Stimulated activated CD8-positive, alpha-beta memory T cell treated with anti-CD3 and anti-CD28 coated beads, Interleukin-7, amount 100 ng/mL, for 4 hours (primary cell): ENCODE measurements around the gene OTOG.

ENCODE experiments used
- DNase-seq, 2 donors: peaks; one replicate each; pipeline ENCODE4 v3.0.0-alpha.2; 2020; ENCODE audit warnings: low read depth in 2 of 2

OTOG gene

GRCh38 chr11:17538731-17539130 is 8.3 kb upstream of the OTOG start:
- no peak for DNase-seq

- DNase-seq, result no peak
Observed at GRCh38 chr11:17540807-17541206, 6.3 kb upstream of the OTOG start.

GRCh38 chr11:17541330-17541885 is 5.7 kb upstream of the OTOG start:
- DNase-seq, result no peak

- no peak for DNase-seq
Observed at GRCh38 chr11:17542249-17542648, 4.8 kb upstream of the OTOG start.

GRCh38 chr11:17543041-17543440 is 4.0 kb upstream of the OTOG start:
- no peak for DNase-seq

DNA sequence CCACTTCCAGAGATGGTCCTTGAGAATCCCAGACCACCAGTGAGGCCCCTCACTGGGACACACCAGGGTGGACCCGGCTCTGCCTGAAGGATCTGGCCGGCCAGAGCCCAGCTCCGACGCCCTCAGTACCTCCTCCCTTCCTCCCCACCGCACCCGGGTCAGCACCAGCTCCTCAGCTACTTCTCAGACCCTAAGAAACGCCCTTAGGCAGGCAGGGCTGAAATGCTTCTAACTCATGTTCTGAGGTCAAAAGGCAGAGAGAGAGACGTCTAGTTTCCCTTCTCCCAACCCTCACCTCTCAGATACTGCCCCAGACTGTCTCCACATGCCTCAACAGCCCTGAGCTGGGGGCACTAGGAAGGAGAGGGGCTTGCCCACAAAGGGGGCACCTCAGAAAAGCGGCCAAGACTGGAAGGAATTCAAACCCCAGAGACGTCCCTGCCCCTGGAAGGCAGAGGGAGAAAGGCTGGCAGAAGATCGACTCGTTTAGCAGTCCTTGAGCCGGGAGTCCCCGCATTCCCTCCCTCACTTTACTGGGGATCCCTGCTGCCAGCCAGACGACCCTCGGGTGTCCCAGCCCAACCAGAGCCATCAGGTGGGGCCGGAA is 3.4 kb upstream of the OTOG start:
- no peak for DNase-seq

DNA sequence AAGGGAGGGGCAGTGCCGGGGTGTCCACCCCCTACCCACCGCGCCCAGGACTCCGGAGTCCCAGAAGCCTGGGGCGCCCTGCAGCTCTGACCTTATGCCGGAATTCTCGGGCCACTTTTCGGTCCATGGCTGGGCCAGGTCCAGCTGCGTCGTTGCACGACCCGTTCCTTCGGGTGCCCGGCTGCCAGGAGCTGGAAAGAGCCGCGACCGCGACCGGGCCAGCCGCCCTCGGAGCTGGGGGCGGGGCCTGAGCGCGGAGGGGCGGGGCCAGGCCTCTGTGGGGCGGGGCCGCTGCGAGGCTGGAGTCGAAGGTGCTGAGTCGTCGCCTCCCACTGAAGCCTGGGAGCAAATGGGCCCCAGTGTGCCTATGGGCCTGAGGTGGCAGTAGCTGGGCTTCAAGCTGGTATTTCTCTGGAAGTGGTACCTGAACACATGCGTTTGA is 2.9 kb upstream of the OTOG start, which contains the start of gene USH1C:
USH1C (minus strand) TSS at position 236 of the 442 bp plus-strand sequence; CDS start at position 127, 109 bp downstream.
- DNase-seq, result no peak

GRCh38 chr11:17546240-17546639 is 819 bp upstream of the OTOG start:
- no peak for DNase-seq

GRCh38 chr11:17547932-17548331 is 873 bp downstream of the OTOG start:
- DNase-seq, result no peak

GRCh38 chr11:17548444-17548843 is 1.4 kb downstream of the OTOG start:
- DNase-seq, result no peak

- no peak for DNase-seq
Observed at GRCh38 chr11:17550450-17551346, 3.6 kb downstream of the OTOG start.

DNA sequence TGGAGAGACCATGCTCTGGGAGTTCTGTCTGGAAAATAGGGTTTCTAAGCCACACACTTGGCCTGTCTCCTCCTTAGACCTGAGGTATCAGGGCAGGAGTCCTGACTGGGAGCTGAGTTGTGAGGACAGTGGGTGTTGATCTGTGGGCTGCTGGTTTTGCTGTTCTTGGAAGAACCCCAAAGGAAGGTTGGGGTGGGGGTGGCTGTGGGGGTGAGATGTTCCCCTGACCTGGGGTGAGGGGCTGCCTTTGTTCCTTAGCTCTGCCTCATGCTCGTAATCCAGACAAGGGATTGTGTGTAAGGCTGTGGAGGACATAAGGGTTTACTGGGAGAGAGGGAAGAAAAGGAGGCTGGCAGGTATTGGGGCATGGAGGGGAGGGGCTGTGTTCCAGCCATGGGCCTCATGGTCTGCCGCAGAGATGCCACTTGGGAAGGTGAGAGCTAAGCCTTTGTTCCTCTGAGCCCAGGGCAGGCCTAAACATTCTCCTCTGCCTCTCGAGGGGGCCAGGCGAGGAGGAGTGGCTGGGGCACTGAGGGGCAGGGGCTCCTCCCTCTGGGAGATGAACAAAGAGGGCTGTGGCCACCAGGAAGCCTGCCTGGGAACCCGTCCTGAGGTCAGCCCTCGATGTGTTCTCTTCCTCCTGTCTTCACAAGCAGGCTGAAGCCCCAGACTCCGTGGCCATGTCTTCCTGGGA is 4.4 kb downstream of the OTOG start:
- no peak for DNase-seq

DNA sequence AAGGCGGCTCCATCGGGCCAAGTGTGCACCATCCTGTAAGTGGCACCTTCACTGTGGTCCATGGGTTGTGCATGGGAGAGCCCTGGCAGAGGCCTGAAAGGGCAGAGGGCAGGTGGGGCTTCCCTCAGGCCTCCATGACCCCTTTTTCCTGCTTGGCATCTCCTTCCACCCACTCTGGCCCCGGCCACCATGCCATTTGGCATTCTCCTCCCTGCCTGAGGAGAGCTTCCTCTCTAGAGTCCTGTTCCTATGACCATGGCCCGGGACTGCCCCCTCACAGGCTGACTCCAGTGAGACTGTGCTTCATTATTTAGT is 4.9 kb downstream of the OTOG start:
- no peak for DNase-seq

- DNase-seq, result no peak
Observed at GRCh38 chr11:17552392-17553248, 5.6 kb downstream of the OTOG start.

GRCh38 chr11:17553249-17553546 is 6.1 kb downstream of the OTOG start:
- no peak for DNase-seq

DNA sequence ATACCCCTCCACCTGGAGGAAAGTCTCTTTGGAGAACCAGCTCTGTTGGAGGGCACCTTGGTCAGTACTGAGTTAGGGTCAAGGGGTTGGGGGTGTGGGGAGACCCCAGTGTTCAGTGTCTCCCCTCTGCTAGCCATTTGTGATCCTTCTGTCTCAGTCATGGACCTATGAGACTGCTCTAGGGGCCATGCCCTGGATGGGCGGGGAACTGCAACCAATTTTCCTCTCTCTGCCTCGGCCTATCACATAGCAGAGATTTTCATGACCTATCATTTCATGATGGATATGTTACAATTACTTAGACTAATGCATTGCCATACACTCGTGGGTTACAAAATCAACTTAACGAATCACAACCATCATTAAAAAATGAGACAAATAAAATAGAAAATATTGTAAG is 7.4 kb downstream of the OTOG start:
- DNase-seq, result no peak

- DNase-seq, result no peak
Observed at GRCh38 chr11:17556999-17557398, 9.9 kb downstream of the OTOG start.

GRCh38 chr11:17558025-17558780 is 11.1 kb downstream of the OTOG start:
- DNase-seq, result no peak

DNA sequence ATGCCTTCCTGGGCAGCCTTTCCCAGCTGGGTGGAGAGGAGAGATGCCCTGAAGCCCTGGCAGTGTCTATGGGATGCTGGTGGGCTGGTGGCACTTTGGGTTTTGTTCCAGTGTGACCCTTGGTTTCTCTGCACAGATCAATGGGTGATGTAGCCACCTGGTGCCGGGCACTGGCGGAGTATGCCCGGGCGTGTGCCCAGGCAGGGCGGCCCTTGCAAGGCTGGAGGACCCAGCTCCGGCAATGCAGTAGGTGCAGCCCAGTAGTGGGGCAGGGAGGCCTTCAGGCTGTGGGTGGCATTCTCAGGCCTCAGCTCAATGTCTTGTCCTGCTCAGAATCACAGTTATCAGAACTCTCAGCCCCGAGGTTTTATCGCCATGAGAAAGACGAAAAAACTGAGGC is 11.9 kb downstream of the OTOG start:
- no peak for DNase-seq

GRCh38 chr11:17559341-17560087 is 12.5 kb downstream of the OTOG start:
- no peak for DNase-seq
